K562 (cell line): ENCODE data around the gene SLC7A8. TPM values are rescaled to one million over a fixed set of nuclear protein-coding genes. Genes with fewer than 3 reads are reported as not detected.

Experiments used
- ATF3 ChIP-seq, 2 experiments: fragments of 450-650 bp in 1 of 2; sonication (generic) in 1 of 2; formaldehyde crosslinking in 1 of 2; IDR thresholded peaks in 1 of 2; conservative IDR thresholded peaks in 1 of 2; 2 replicates each; pipeline versions ENCODE4 v1.6.1 to v1.8.1; 2016 to 2023; ENCODE audit warnings: mild to moderate bottlenecking in 2 of 2, moderate library complexity in 2 of 2, inconsistent platforms in 1 of 2, missing genetic modification reagents in 1 of 2
- BHLHE40 ChIP-seq: IDR thresholded peaks from 2 replicates; pipeline ENCODE4 v1.6.1; 2011; ENCODE audit warnings: low read length, improper control_type of control experiment
- CCAR2 ChIP-seq: fragments of 200-400 bp; formaldehyde crosslinking; IDR thresholded peaks from 2 replicates; pipeline ENCODE4 v1.6.1; 2017; ENCODE audit warnings: mild to moderate bottlenecking, low read depth, low read length
- CHD2 ChIP-seq: IDR thresholded peaks from 2 replicates; pipeline ENCODE4 v1.6.1; 2011; ENCODE audit warnings: low read depth, low read length
- CREB3 ChIP-seq: fragments of 450-650 bp; conservative IDR thresholded peaks from 2 replicates; pipeline ENCODE4 v1.6.1; 2016; ENCODE audit warnings: missing genetic modification characterization, low read depth, mild to moderate bottlenecking, missing compliant biosample characterization, moderate library complexity
- CREB5 ChIP-seq: fragments of 250-450 bp; sonication (Bioruptor Pico); IDR thresholded peaks from 2 replicates; pipeline ENCODE4 v1.5.0; 2020; ENCODE audit warnings: mild to moderate bottlenecking
- E2F4 ChIP-seq: sonication (generic); formaldehyde crosslinking; IDR thresholded peaks from 2 replicates; pipeline ENCODE4 v1.8.0; 2022; ENCODE audit warnings: mild to moderate bottlenecking, low read depth, missing genetic modification reagents
- ETS2 ChIP-seq: IDR thresholded peaks from 2 replicates; pipeline ENCODE4 v1.6.1; 2016; ENCODE audit warnings: borderline replicate concordance, missing genetic modification characterization, mild to moderate bottlenecking, moderate library complexity, missing compliant biosample characterization; ENCODE audit not compliant: poor library complexity, severe bottlenecking
- FOXK2 ChIP-seq, 2 experiments: fragments of 450-650 bp; IDR thresholded peaks in 1 of 2; conservative IDR thresholded peaks in 1 of 2; 2 replicates each; pipeline ENCODE4 v1.6.1; 2016; ENCODE audit warnings: low read depth in 2 of 2, mild to moderate bottlenecking in 1 of 2
- GMEB1 ChIP-seq: fragments of 250-450 bp; sonication (Bioruptor Pico); IDR thresholded peaks from 2 replicates; pipeline ENCODE4 v1.4.0; 2020; ENCODE audit warnings: mild to moderate bottlenecking
- ILK ChIP-seq: fragments of 450-650 bp; IDR thresholded peaks from 2 replicates; pipeline ENCODE4 v1.6.1; 2016; ENCODE audit warnings: missing genetic modification characterization, low read depth, mild to moderate bottlenecking, missing compliant biosample characterization, moderate library complexity, borderline replicate concordance
- KAT2B ChIP-seq: IDR thresholded peaks from one replicate; pipeline ENCODE4 v1.6.1; 2012; ENCODE audit warnings: low read depth, mild to moderate bottlenecking, control low read depth, inconsistent platforms, low read length, moderate library complexity
- MTA2 ChIP-seq: fragments of 450-650 bp; IDR thresholded peaks from 2 replicates; pipeline ENCODE4 v1.6.1; 2016; ENCODE audit warnings: low read depth
- RBFOX2 ChIP-seq: fragments of 200-400 bp; formaldehyde crosslinking; IDR thresholded peaks from 2 replicates; pipeline ENCODE4 v1.6.1; 2017; ENCODE audit warnings: low read depth, mild to moderate bottlenecking, low read length, moderate library complexity
- SNRNP70 ChIP-seq: fragments of 200-400 bp; formaldehyde crosslinking; optimal IDR thresholded peaks from 2 replicates; pipeline ENCODE3; 2017; ENCODE audit warnings: low read depth, low read length
- ZNF274 ChIP-seq: IDR thresholded peaks from 2 replicates; pipeline ENCODE4 v1.6.1; 2011; ENCODE audit warnings: low read depth, mild to moderate bottlenecking, low read length, moderate library complexity, borderline replicate concordance
- ZNF408 ChIP-seq: fragments of 250-450 bp; sonication (Bioruptor Pico); IDR thresholded peaks from 2 replicates; pipeline ENCODE4 v1.4.0; 2020; ENCODE audit warnings: low read depth, mild to moderate bottlenecking, moderate library complexity
- ZNF589 ChIP-seq: fragments of 200-800 bp; sonication (Bioruptor generic); IDR thresholded peaks from 2 replicates; pipeline ENCODE4 v1.6.1; 2016; ENCODE audit warnings: low read depth, missing genetic modification characterization, missing compliant biosample characterization
- ZNF668 ChIP-seq: fragments of 250-450 bp; sonication (Bioruptor Pico); IDR thresholded peaks from 2 replicates; pipeline ENCODE4 v1.8.0; 2022; ENCODE audit warnings: mild to moderate bottlenecking, inconsistent platforms
- ZSCAN32 ChIP-seq: fragments of 450-650 bp; formaldehyde crosslinking; IDR thresholded peaks from 2 replicates; pipeline ENCODE4 v1.4.0; 2020; ENCODE audit warnings: mild to moderate bottlenecking, moderate library complexity
- polyA plus RNA-seq, 8 experiments: library from polyadenylated mRNA; depleted of rRNA in 4 of 8; stranded (reverse) in 5 of 8; unstranded in 3 of 8; fragments of >200 nt; fragmentation: Nextera tagmentation in 2 of 8; fragmentation: Illumina TruSeq in 1 of 8; extraction: Ambion mirVana in 2 of 8; extraction: Trizol in 1 of 8; gene quantifications; 2 replicates each; pipeline versions ENCODE4 v1.2.1 to v1.2.3, GENCODE V29; 2011 to 2014; ENCODE audit warnings: inconsistent platforms in 1 of 8, missing spikeins in 1 of 8
- total RNA-seq, 7 experiments: library from RNA; depleted of rRNA in 6 of 7; stranded (reverse); fragments of >200 nt in 6 of 7; fragmentation: Illumina TruSeq in 2 of 7; extraction: Trizol in 2 of 7; gene quantifications; 2 replicates each; pipeline versions ENCODE4 v1.2.1 to v1.2.3, GENCODE V29; 2011 to 2021; ENCODE audit warnings: low replicate concordance in 1 of 7

SLC7A8 gene
- total and polyA plus RNA-seq, 9 of the 15 experiments (the other 6 are each of a cell fraction or from before 2014, with no cell fraction given): 2.0 to 33.0 (median 6.0) TPM

GRCh38 chr14:23115039-23115731, 68.3 kb downstream of the SLC7A8 start (continued):
- TF ChIP-seq GMEB1 (CRISPR knock-in tag) (no peak), ZSCAN32 (CRISPR knock-in tag) (0 out of 2 replicates have a peak, but pooled peaks have one; percentile 21), CREB5 (no peak), BHLHE40 (peak; percentile 28; the same call in 1 of the 2 replicates), FOXK2 (conservative IDR thresholded peaks at IDR 0.05 in 1 of 2, IDR thresholded peaks at IDR 0.05 in 1 of 2; ENCODE audit: low read depth in 2 of 2) (no peak), ZNF408 (CRISPR knock-in tag) (no peak), ZNF668 (CRISPR knock-in tag) (no peak), CREB3 (tag) (no peak), ETS2 (tag) (no peak), ZNF274 (no peak), RBFOX2 (no peak), CHD2 (no peak), SNRNP70 (no peak), E2F4 (CRISPR knock-in tag) (no peak), ATF3 (IDR thresholded peaks at IDR 0.05) (peak; percentile 77), ATF3 (CRISPR knock-in tag; conservative IDR thresholded peaks at IDR 0.05) (no peak), CCAR2 (no peak), KAT2B (no peak), ZNF589 (CRISPR knock-in tag) (no peak), ILK (tag) (no peak), MTA2 (no peak)
